Panc1 (cell line): ENCODE measurements around the gene FAM83C.

Experiments
- CTCF ChIP-seq: fragments of 450-650 bp; IDR thresholded peaks from 2 replicates; pipeline ENCODE4 v1.5.1; 2017; ENCODE audit warnings: mild to moderate bottlenecking
- POLR2AphosphoS5 ChIP-seq: IDR thresholded peaks from 2 replicates; pipeline ENCODE4 v1.6.1; 2012; ENCODE audit warnings: mild to moderate bottlenecking, low read depth, low read length, moderate library complexity
- REST ChIP-seq, 2 experiments: IDR thresholded peaks; 2 replicates each; pipeline ENCODE4 v1.6.1; 2011 to 2012; ENCODE audit warnings: low read depth in 2 of 2, control low read depth in 1 of 2, low read length in 1 of 2, mild to moderate bottlenecking in 1 of 2, moderate library complexity in 1 of 2; ENCODE audit not compliant: insufficient read depth in 1 of 2

GRCh38 chr20:35341366-35342028 is 49.3 kb upstream of the FAM83C start:
- TF ChIP-seq CTCF (no peak), REST (IDR thresholded peaks at IDR 0.05; ENCODE audit: insufficient read depth in 1 of 2, low read depth in 2 of 2, low read length in 1 of 2) (no peak), POLR2AphosphoS5 (no peak)
